Neural progenitor cell (in vitro differentiated cells): ENCODE data around the gene R3HDM1. TPM values are rescaled to one million over a fixed set of nuclear protein-coding genes. Genes with fewer than 3 reads are reported as not detected.

Source experiments
- DNase-seq: peaks from one replicate; pipeline ENCODE4 v3.0.0-alpha.2; 2016; ENCODE audit warnings: low spot score
- H2AFZ ChIP-seq: fragments of 200-600 bp; sonication (generic); replicated peaks from 2 replicates; pipeline ENCODE4 v1.6.1; 2016; ENCODE audit warnings: antibody characterized with exemption
- H3F3A ChIP-seq: fragments of 200-600 bp; sonication (generic); 2 replicates; pipeline ENCODE4 v1.6.1; 2016; ENCODE audit warnings: antibody characterized with exemption, low read depth
- H3K27ac ChIP-seq: fragments of 200-600 bp; sonication (generic); 2 replicates; pipeline ENCODE4 v1.5.1; 2016; ENCODE audit warnings: mild to moderate bottlenecking
- H3K27me3 ChIP-seq: fragments of 200-600 bp; sonication (generic); 2 replicates; pipeline ENCODE4 v1.6.1; 2016; ENCODE audit warnings: mild to moderate bottlenecking, moderate library complexity
- H3K36me3 ChIP-seq: fragments of 200-600 bp; sonication (generic); 2 replicates; pipeline ENCODE4 v1.5.1; 2016
- H3K4me1 ChIP-seq: fragments of 200-600 bp; sonication (generic); 2 replicates; pipeline ENCODE4 v1.6.1; 2016; ENCODE audit warnings: mixed run types
- H3K4me2 ChIP-seq: fragments of 200-600 bp; sonication (generic); 2 replicates; pipeline ENCODE4 v1.6.1; 2016
- H3K4me3 ChIP-seq: fragments of 200-600 bp; sonication (generic); 2 replicates; pipeline ENCODE4 v1.5.1; 2016
- H3K79me2 ChIP-seq: fragments of 200-600 bp; sonication (generic); 2 replicates; pipeline ENCODE4 v1.6.1; 2016; ENCODE audit warnings: low read depth
- H3K9ac ChIP-seq: fragments of 200-600 bp; sonication (generic); 2 replicates; pipeline ENCODE4 v1.6.1; 2016
- H3K9me3 ChIP-seq: fragments of 200-600 bp; sonication (generic); 2 replicates; pipeline ENCODE4 v1.5.1; 2016; ENCODE audit warnings: low read depth
- H4K20me1 ChIP-seq: fragments of 200-600 bp; sonication (generic); 2 replicates; pipeline ENCODE4 v1.6.1; 2016; ENCODE audit warnings: low read depth
- H3K27ac Mint-ChIP-seq: 3 replicates; pipeline ENCODE4 v1.8.0; 2021; ENCODE audit warnings: mixed read lengths
- H3K27me3 Mint-ChIP-seq: 2 replicates; pipeline ENCODE4 v1.8.0; 2022; ENCODE audit warnings: low read depth, mild to moderate bottlenecking, inconsistent platforms, moderate library complexity, mixed read lengths; ENCODE audit not compliant: insufficient read depth
- H3K36me3 Mint-ChIP-seq: 3 replicates; pipeline ENCODE4 v1.8.0; 2021; ENCODE audit warnings: mixed read lengths
- H3K4me1 Mint-ChIP-seq: 3 replicates; pipeline ENCODE4 v1.8.0; 2021; ENCODE audit warnings: mixed read lengths
- H3K4me3 Mint-ChIP-seq: 3 replicates; pipeline ENCODE4 v1.8.0; 2021; ENCODE audit warnings: mild to moderate bottlenecking, moderate library complexity, mixed read lengths
- H3K9me3 Mint-ChIP-seq: 3 replicates; pipeline ENCODE4 v1.8.0; 2020; ENCODE audit warnings: mixed read lengths
- EZH2 ChIP-seq: fragments of 200-600 bp; sonication (generic); IDR thresholded peaks from 2 replicates; pipeline ENCODE4 v1.6.1; 2017; ENCODE audit warnings: antibody characterized with exemption, mild to moderate bottlenecking, moderate library complexity
- EZH2phosphoT487 ChIP-seq: fragments of 200-600 bp; sonication (generic); IDR thresholded peaks from 2 replicates; pipeline ENCODE4 v1.6.1; 2017; ENCODE audit warnings: antibody characterized with exemption
- total RNA-seq: library from RNA; depleted of rRNA; stranded (reverse); fragments of >200 nt; gene quantifications from 2 replicates; pipeline ENCODE4 v1.2.3, GENCODE V29; 2015; ENCODE audit warnings: low replicate concordance
- TF ChIP-seq, protein P1 (sequence below): fragments of 200-600 bp; sonication (generic); IDR thresholded peaks from 2 replicates; pipeline ENCODE4 v1.5.1; 2017; ENCODE audit warnings: antibody characterized with exemption, mild to moderate bottlenecking

Gene R3HDM1
- total RNA-seq, 1 donor from 2014 or later: 49.4 TPM

DNA sequence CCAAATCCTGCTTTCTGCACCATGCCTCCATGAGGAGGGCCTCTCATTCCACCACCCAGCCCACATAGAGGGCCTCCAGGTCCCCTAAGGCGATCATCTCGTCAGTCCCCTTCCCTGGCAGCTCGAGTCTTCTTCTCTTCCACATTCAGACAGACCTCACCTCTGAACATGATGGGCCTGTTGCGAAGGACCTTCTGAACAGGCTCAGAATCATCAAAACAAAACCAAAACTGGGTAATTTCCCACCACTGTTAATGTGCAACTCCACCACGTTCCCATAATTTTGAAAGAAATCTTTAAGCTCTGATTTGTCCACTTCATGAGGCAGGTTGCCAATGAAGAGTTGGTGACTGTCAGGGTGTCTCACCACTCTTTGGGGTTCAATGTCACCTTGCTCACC lies 20.7 kb upstream of the R3HDM1 start:
- Histone ChIP-seq H3K27ac (no peak overlapping the region), H3K9ac (no peak overlapping the region), H2AFZ (no peak overlapping the region), H3K36me3 (peaks cover 10% of the 10 kb centered on the region), H3K27me3 (no peaks in the 10 kb centered on the region), H3F3A (no peaks in the 10 kb centered on the region), H3K4me3 (no peak overlapping the region), H3K4me2 (no peak overlapping the region), H3K9me3 (peaks cover 13% of the 10 kb centered on the region), H3K79me2 (peaks cover 16% of the 10 kb centered on the region), H4K20me1 (no peaks in the 10 kb centered on the region), H3K4me1 (no peaks in the 10 kb centered on the region)
- Mint-ChIP-seq H3K9me3 (peaks cover 29% of the 10 kb centered on the region), H3K27ac (no peak overlapping the region), H3K4me3 (no peak overlapping the region), H3K36me3 (peaks cover 41% of the 10 kb centered on the region), H3K4me1 (no peaks in the 10 kb centered on the region), H3K27me3 (no peaks in the 10 kb centered on the region)
- TF ChIP-seq, protein P1, sequence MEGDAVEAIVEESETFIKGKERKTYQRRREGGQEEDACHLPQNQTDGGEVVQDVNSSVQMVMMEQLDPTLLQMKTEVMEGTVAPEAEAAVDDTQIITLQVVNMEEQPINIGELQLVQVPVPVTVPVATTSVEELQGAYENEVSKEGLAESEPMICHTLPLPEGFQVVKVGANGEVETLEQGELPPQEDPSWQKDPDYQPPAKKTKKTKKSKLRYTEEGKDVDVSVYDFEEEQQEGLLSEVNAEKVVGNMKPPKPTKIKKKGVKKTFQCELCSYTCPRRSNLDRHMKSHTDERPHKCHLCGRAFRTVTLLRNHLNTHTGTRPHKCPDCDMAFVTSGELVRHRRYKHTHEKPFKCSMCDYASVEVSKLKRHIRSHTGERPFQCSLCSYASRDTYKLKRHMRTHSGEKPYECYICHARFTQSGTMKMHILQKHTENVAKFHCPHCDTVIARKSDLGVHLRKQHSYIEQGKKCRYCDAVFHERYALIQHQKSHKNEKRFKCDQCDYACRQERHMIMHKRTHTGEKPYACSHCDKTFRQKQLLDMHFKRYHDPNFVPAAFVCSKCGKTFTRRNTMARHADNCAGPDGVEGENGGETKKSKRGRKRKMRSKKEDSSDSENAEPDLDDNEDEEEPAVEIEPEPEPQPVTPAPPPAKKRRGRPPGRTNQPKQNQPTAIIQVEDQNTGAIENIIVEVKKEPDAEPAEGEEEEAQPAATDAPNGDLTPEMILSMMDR: no peak
- no peak for TF ChIP-seq EZH2phosphoT487
- no peak for TF ChIP-seq EZH2
- no peak for DNase-seq

DNA sequence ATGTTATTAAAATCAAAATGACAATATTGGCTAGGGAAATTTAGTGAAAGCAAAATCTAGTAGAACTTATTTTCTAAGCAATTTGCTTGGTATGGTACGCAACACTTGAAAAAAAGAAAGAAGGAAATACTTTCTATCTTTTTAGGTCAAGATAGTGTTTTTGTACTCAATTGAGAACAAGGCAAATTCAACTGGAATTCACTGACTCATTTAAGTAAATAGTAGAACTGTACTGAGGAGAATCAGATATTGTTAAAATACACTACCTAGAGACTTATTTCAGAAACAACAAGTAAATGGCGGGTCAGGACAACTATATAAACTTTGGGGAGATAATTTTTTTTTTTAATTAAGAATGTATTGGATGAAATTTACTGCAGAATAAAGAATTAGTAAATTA lies 19.2 kb upstream of the R3HDM1 start:
- TF ChIP-seq EZH2phosphoT487 (no peak), EZH2 (no peak)
- TF ChIP-seq, protein P1: no peak
- Mint-ChIP-seq H3K4me1 (no peaks in the 10 kb centered on the region), H3K27me3 (no peaks in the 10 kb centered on the region), H3K27ac (no peak overlapping the region), H3K9me3 (peaks cover 29% of the 10 kb centered on the region), H3K4me3 (no peak overlapping the region), H3K36me3 (peaks cover 33% of the 10 kb centered on the region)
- Histone ChIP-seq H3K27me3 (no peaks in the 10 kb centered on the region), H3K4me2 (no peak overlapping the region), H4K20me1 (no peaks in the 10 kb centered on the region), H3K36me3 (peaks cover 10% of the 10 kb centered on the region), H3K79me2 (peaks cover 16% of the 10 kb centered on the region), H3K9me3 (peaks cover 21% of the 10 kb centered on the region), H3F3A (no peaks in the 10 kb centered on the region), H3K27ac (no peak overlapping the region), H3K4me3 (no peak overlapping the region), H3K4me1 (no peaks in the 10 kb centered on the region), H2AFZ (no peak overlapping the region), H3K9ac (no peak overlapping the region)
- DNase-seq: no peak

DNA sequence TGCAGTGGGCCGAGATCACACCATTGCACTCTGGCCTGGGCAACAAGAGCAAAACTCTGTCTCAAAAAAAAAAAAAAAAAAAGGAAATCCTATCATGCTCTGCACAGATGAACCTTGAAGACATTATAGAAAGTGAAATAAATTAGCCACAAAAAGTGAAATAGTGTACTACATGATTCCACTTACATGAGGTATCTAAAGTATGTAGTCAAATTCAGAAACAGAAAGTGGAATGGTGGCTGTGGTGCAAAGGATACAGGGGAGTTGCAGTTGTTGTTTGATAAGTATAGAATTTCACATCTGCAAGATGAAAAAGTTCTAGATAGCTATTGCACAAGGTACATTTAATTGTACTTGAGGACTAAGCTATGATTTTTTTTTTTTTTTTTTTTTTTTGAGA lies 5.5 kb upstream of the R3HDM1 start:
- DNase-seq: no peak
- H3K79me2 ChIP-seq: peaks cover 89% of the 10 kb centered on the region

More for the DNA sequence above, 5.5 kb upstream of the R3HDM1 start:
- Histone ChIP-seq H3K36me3 (peaks cover 9% of the 10 kb centered on the region), H3K4me3 (no peak overlapping the region), H3K4me1 (no peaks in the 10 kb centered on the region), H3F3A (no peaks in the 10 kb centered on the region), H4K20me1 (no peaks in the 10 kb centered on the region), H3K27me3 (no peaks in the 10 kb centered on the region), H3K27ac (no peak overlapping the region), H3K9me3 (no peaks in the 10 kb centered on the region), H2AFZ (no peak overlapping the region), H3K4me2 (no peak overlapping the region), H3K9ac (no peak overlapping the region)
- peaks cover 41% of the 10 kb centered on the region for H3K9me3 Mint-ChIP-seq
- H3K4me3 Mint-ChIP-seq: no peak overlapping the region
- peaks cover 6% of the 10 kb centered on the region for H3K4me1 Mint-ChIP-seq
- TF ChIP-seq EZH2: no peak
- no peak for TF ChIP-seq EZH2phosphoT487
- TF ChIP-seq, protein P1: no peak
- peaks cover 50% of the 10 kb centered on the region for H3K36me3 Mint-ChIP-seq
- H3K27ac Mint-ChIP-seq: no peak overlapping the region
- H3K27me3 Mint-ChIP-seq: no peaks in the 10 kb centered on the region
